ENCODE results near the gene RTBDN.
"Not testable (repeated sequence)": the region's sequence is repeated elsewhere in the genome, so short reads cannot be mapped to it uniquely, and the experiment has no call there.

RTBDN gene

GRCh38 chr19:12817810-12818209 lies 16.6 kb downstream of the RTBDN start:
- not testable (repeated sequence) for DNase-seq

GRCh38 chr19:12817188-12817587 lies 17.2 kb downstream of the RTBDN start:
- not testable (repeated sequence) for DNase-seq

DNA sequence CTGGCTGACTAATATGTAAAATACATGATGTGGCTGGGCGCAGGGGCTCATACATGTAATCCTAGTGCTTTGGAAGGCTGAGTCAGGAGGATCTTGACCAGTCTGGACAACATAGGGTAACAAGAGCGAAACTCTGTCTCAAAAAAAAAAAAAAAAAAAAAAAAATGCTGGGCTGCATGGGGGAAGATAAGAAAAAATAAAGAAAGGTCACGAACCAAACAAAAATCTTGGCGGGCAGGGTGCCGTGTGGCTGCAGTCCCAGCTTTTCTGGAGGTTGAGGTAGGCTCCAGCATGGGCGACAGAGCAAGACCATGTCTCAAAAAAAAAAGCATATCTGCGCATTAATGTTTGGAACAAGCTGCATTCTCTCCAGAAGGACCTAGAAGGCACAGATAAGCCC lies 19.3 kb downstream of the RTBDN start:
- no peak for DNase-seq

DNA sequence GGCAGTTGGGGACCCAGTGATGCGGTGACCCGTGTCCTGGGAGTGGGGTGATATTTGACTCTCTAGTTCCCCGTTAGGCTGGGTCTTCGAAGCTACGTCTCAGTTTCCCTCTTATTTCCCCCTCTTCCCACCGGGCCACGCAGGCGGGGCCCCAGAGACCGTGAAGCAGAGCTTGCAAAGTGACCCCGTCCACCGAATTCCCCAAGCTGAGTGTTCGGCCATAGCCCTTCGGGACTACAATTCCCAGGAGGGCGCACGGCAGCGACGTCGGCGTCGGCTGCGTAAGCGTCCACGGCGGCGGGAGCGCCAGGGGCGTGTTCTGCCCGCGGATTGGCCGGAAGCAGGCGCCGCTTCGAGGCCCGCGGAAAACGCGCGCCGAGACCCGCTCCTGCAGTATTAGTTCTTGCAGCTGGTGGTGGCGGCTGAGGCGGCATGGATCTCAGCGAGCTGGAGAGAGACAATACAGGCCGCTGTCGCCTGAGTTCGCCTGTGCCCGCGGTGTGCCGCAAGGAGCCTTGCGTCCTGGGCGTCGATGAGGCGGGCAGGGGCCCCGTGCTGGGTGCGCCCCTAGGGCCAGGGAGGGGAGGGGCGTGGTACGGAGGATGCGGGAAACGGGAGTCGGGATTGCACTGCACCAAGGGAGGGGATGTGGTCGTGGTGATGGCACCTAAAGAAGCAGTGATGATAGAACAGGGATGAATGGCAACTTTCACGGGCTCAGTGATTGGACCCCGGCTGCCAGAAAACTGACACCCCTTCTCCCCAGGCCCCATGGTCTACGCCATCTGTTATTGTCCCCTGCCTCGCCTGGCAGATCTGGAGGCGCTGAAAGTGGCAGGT lies 27.9 kb downstream of the RTBDN start, which contains the start of gene RNASEH2A:
Gene RNASEH2A (plus strand): TSS at position 343 of the 840 bp plus-strand sequence. CDS start 90 bp downstream, at position 433.
- peak; percentile 95 for DNase-seq

DNA sequence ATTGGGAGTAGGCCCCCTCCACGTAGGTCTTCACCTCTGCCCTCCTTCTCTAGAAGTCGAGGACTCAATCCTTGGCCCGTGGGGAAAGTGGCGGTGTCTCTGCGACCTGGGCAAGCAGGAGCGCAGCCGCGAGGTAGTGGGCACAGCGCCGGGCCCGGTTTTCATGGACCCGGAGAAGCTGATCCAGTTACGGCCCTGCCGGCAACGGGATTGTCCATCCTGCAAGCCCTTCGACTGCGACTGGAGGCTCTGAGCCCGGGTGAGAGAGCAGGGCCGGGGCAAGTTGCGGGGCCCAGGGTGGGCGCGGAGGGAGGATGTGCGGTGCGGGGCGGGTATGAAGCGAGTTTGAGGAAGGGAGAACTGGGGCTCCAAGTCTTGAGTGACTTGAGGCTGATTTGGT lies 30.3 kb downstream of the RTBDN start:
- DNase-seq: no peak

- DNase-seq: no peak
These were observed 31.9 kb downstream of the RTBDN start for GRCh38 chr19:12802267-12803106.

DNA sequence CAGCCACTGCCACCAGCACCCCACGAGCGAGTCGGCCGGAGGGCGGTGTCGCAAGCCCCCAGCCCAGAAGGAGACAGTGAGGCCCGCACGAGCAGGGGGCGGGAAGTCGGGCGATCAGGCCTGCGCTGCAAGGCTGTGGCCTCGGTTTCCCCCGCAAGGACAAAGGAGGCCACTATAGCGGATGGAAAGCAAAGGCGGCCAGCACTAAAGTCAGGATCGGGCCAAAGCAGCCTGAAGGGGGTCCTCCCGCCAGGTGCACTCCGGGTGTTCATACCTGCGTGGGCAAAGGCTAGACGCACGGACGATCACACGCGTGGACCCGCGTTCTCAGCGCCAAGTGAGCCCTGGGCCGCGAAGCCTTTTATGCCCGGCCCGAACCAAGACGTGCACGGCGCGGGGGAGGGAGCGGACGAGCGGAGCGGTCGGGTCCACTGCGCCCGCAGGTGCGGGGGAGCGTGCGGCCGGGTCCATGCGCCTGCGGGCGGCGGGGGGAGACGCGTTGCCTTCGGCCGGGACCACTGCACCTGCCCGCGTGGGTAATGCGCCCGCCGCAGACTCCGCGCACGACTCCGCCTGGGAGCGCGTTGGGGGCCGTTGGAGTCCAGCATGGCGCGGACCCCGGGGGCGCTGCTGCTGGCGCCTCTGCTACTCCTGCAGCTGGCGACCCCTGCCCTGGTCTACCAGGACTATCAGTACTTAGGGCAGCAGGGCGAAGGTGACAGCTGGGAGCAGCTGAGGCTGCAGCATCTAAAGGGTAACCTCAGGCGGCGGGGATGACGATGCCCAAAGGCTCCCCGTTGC lies 32.7 kb downstream of the RTBDN start, which contains the start of the genes PRDX2 and THSD8:
Gene PRDX2 (minus strand): TSS at position 335 of the 801 bp plus-strand sequence. CDS start 539 bp downstream, outside the sequence.
Gene THSD8 (plus strand): TSS at position 604 of the 801 bp plus-strand sequence. CDS start 3 bp downstream, at position 607.
- peak; percentile 93 for DNase-seq

DNA sequence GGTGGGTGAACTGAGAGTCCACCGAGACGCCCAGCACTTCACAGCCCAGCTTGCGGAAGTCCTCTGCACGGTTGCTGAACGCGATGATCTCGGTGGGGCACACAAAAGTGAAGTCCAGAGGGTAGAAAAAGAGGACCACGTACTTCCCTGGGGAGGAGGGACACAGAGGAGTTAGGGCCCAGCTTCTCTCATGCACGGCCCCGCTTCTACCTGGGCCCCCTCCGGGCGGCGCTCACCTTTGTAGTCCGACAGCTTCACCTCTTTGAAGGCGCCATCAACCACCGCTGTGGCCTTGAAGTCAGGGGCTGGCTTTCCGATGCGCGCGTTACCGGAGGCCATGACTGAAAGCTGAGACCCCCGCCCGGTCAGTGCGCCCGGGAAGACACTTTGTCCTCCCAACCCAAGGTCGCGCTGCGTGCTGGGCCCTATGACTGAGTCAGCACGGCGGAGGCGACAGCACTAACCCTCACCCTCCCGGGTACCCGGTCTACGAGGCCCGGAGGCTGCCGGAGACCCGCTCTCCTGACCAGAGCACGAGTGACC lies 33.4 kb downstream of the RTBDN start:
- peak; percentile 39 for DNase-seq

GRCh38 chr19:12800466-12800770 lies 34.0 kb downstream of the RTBDN start:
- no peak for DNase-seq

- DNase-seq: no peak
These were observed 34.5 kb downstream of the RTBDN start for GRCh38 chr19:12799742-12800465.

GRCh38 chr19:12797607-12798006 lies 36.8 kb downstream of the RTBDN start:
- not testable (repeated sequence) for DNase-seq

- no peak for DNase-seq
These were observed 37.2 kb downstream of the RTBDN start for GRCh38 chr19:12797141-12797587.

GRCh38 chr19:12796146-12797071 lies 38.0 kb downstream of the RTBDN start:
- DNase-seq: peak; percentile 78

- DNase-seq: no peak
These were observed 39.4 kb downstream of the RTBDN start for GRCh38 chr19:12794971-12795381.

GRCh38 chr19:12794196-12794941 lies 40.0 kb downstream of the RTBDN start:
- DNase-seq: no peak

DNA sequence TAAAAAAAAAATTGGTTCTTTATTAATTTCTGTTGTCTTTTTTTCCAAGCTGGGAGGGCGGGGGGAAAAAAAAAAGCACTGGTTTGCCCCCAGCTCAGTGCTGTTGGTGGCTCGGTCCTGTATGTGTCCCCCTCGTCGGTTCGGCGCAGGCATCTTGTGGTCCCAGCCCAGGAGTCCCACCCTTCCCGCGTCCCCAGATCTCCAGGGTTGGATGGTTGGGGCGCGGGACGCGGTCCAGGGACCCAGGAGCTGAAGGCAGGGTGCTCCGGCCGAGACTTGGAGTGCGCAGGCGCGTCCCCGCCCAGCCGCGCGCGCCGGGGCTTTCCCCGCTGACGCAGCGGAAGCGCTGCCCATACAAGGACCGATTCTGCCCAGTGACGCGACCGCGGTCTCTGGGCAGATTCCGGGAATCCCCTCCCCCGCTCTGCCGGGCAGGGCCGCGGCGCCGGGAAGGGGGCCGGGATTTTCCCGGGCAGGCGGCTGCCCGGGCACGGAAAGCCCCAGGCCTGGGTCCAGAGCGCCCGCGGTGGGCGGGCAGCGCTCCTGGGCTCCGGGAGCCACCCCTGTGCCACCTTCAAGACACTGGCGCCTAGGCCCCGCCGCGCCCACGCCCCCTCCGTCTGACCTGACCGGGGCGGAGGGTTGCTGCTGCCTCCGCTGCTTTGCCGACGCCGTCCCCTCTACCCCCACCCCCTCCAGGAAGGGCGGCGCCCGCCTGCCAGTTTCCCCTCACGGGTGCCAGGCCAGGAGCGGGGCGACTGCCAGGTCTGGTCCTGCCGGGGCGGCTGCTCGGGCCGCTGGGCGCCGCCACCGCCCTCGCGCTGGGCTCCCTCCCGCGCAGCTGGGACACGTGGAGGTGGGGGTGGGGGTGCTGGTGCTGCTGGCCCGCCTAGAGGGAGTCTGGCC lies 40.8 kb downstream of the RTBDN start:
- peak; percentile 94 for DNase-seq

DNA sequence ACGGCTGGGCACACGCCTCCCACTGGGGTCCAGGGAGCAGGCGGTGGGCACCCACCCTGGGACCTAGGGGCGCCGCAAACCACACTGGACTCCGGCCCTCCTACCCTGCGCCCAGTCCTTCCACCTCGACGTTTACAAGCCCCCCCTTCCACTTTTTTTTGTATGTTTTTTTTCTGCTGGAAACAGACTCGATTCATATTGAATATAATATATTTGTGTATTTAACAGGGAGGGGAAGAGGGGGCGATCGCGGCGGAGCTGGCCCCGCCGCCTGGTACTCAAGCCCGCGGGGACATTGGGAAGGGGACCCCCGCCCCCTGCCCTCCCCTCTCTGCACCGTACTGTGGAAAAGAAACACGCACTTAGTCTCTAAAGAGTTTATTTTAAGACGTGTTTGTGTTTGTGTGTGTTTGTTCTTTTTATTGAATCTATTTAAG lies 41.5 kb downstream of the RTBDN start:
- no peak for DNase-seq

DNA sequence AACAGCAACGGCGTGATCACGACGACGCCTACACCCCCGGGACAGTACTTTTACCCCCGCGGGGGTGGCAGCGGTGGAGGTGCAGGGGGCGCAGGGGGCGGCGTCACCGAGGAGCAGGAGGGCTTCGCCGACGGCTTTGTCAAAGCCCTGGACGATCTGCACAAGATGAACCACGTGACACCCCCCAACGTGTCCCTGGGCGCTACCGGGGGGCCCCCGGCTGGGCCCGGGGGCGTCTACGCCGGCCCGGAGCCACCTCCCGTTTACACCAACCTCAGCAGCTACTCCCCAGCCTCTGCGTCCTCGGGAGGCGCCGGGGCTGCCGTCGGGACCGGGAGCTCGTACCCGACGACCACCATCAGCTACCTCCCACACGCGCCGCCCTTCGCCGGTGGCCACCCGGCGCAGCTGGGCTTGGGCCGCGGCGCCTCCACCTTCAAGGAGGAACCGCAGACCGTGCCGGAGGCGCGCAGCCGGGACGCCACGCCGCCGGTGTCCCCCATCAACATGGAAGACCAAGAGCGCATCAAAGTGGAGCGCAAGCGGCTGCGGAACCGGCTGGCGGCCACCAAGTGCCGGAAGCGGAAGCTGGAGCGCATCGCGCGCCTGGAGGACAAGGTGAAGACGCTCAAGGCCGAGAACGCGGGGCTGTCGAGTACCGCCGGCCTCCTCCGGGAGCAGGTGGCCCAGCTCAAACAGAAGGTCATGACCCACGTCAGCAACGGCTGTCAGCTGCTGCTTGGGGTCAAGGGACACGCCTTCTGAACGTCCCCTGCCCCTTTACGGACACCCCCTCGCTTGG lies 42.1 kb downstream of the RTBDN start:
- DNase-seq: peak; percentile 93
